ENCODE measurements around the gene BTRC.

GRCh38 chr10:101358706-101359300 is 4.8 kb downstream of the BTRC start:
- no peak for TF ChIP-seq POLR2A (IDR thresholded peaks at IDR 0.05; ENCODE audit: low read depth, low read length)
- no peak for TF ChIP-seq CTCF (IDR thresholded peaks at IDR 0.05; ENCODE audit: extremely low read depth in 1 of 2, insufficient read depth in 1 of 2, low read depth in 1 of 2, low read length in 2 of 2)
- TF ChIP-seq, protein P1, sequence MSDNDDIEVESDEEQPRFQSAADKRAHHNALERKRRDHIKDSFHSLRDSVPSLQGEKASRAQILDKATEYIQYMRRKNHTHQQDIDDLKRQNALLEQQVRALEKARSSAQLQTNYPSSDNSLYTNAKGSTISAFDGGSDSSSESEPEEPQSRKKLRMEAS (IDR thresholded peaks at IDR 0.05; ENCODE audit: insufficient read depth, insufficient read length), result no peak
